Measurements from ENCODE around the gene ZRANB2.

DNA sequence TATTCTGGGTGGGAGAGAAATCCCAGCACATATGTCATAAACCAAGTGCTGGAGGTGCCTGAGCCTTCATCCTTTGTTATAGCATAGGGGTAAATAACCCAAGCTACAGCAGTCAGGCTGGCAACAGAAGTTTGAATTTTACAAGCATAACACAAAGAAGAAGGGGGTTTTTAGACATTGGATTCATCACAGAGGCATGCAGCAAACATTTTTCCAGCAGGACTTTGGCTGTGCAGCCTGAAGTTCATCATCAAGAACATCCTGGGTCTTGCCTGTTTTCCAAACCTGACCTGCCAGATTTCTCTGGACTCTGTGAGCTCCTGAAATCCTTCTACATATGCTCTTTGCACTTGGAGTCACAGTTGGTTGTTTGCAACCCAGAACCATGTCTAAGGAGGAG lies 49.4 kb downstream of the ZRANB2 start:
- TF ChIP-seq ZSCAN18 (tag by site-specific recombination; IDR thresholded peaks at IDR 0.05) (no peak), EGR2 (tag by site-specific recombination; IDR thresholded peaks at IDR 0.05; ENCODE audit: low read depth) (no peak), ZFP37 (tag by site-specific recombination; IDR thresholded peaks at IDR 0.05) (no peak), ZNF274 (IDR thresholded peaks at IDR 0.05; ENCODE audit: low read length) (no peak), ZNF274 (tag by site-specific recombination; IDR thresholded peaks at IDR 0.05; ENCODE audit: borderline replicate concordance) (no peak), TRIM28 (IDR thresholded peaks at IDR 0.05; ENCODE audit: borderline replicate concordance, low read length) (no peak), ZSCAN23 (tag by site-specific recombination; IDR thresholded peaks at IDR 0.05) (no peak), ZNF140 (tag by site-specific recombination; IDR thresholded peaks at IDR 0.05) (no peak), ZSCAN30 (tag by site-specific recombination; IDR thresholded peaks at IDR 0.05) (no peak), MYNN (tag by site-specific recombination; IDR thresholded peaks at IDR 0.05; ENCODE audit: borderline replicate concordance) (no peak)
- TF ChIP-seq, protein P1, sequence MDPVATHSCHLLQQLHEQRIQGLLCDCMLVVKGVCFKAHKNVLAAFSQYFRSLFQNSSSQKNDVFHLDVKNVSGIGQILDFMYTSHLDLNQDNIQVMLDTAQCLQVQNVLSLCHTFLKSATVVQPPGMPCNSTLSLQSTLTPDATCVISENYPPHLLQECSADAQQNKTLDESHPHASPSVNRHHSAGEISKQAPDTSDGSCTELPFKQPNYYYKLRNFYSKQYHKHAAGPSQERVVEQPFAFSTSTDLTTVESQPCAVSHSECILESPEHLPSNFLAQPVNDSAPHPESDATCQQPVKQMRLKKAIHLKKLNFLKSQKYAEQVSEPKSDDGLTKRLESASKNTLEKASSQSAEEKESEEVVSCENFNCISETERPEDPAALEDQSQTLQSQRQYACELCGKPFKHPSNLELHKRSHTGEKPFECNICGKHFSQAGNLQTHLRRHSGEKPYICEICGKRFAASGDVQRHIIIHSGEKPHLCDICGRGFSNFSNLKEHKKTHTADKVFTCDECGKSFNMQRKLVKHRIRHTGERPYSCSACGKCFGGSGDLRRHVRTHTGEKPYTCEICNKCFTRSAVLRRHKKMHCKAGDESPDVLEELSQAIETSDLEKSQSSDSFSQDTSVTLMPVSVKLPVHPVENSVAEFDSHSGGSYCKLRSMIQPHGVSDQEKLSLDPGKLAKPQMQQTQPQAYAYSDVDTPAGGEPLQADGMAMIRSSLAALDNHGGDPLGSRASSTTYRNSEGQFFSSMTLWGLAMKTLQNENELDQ (tag by site-specific recombination; IDR thresholded peaks at IDR 0.05; ENCODE audit: low read depth): no peak
- TF ChIP-seq, protein P2, sequence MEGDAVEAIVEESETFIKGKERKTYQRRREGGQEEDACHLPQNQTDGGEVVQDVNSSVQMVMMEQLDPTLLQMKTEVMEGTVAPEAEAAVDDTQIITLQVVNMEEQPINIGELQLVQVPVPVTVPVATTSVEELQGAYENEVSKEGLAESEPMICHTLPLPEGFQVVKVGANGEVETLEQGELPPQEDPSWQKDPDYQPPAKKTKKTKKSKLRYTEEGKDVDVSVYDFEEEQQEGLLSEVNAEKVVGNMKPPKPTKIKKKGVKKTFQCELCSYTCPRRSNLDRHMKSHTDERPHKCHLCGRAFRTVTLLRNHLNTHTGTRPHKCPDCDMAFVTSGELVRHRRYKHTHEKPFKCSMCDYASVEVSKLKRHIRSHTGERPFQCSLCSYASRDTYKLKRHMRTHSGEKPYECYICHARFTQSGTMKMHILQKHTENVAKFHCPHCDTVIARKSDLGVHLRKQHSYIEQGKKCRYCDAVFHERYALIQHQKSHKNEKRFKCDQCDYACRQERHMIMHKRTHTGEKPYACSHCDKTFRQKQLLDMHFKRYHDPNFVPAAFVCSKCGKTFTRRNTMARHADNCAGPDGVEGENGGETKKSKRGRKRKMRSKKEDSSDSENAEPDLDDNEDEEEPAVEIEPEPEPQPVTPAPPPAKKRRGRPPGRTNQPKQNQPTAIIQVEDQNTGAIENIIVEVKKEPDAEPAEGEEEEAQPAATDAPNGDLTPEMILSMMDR (tag by site-specific recombination; IDR thresholded peaks at IDR 0.05): no peak
- TF ChIP-seq, protein P3, sequence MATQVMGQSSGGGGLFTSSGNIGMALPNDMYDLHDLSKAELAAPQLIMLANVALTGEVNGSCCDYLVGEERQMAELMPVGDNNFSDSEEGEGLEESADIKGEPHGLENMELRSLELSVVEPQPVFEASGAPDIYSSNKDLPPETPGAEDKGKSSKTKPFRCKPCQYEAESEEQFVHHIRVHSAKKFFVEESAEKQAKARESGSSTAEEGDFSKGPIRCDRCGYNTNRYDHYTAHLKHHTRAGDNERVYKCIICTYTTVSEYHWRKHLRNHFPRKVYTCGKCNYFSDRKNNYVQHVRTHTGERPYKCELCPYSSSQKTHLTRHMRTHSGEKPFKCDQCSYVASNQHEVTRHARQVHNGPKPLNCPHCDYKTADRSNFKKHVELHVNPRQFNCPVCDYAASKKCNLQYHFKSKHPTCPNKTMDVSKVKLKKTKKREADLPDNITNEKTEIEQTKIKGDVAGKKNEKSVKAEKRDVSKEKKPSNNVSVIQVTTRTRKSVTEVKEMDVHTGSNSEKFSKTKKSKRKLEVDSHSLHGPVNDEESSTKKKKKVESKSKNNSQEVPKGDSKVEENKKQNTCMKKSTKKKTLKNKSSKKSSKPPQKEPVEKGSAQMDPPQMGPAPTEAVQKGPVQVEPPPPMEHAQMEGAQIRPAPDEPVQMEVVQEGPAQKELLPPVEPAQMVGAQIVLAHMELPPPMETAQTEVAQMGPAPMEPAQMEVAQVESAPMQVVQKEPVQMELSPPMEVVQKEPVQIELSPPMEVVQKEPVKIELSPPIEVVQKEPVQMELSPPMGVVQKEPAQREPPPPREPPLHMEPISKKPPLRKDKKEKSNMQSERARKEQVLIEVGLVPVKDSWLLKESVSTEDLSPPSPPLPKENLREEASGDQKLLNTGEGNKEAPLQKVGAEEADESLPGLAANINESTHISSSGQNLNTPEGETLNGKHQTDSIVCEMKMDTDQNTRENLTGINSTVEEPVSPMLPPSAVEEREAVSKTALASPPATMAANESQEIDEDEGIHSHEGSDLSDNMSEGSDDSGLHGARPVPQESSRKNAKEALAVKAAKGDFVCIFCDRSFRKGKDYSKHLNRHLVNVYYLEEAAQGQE (tag by site-specific recombination; IDR thresholded peaks at IDR 0.05): no peak
